DOHH2 (cell line): ENCODE data around the gene PPP5C.

Experiments
- H3F3A ChIP-seq: fragments of 200-600 bp; sonication (generic), shearing (Covaris generic); 2 replicates; pipeline ENCODE4 v1.6.0; 2016; ENCODE audit warnings: antibody characterized with exemption, mild to moderate bottlenecking; ENCODE audit not compliant: control insufficient read depth, insufficient read depth
- H3K27ac ChIP-seq: fragments of 200-600 bp; sonication (generic); 2 replicates; pipeline ENCODE4 v1.5.1; 2014; ENCODE audit warnings: low read depth, mild to moderate bottlenecking, low read length, moderate library complexity
- H3K27me3 ChIP-seq: fragments of 200-600 bp; sonication (generic); 2 replicates; pipeline ENCODE4 v1.6.1; 2014; ENCODE audit warnings: mild to moderate bottlenecking, low read length, mixed read lengths; ENCODE audit not compliant: control insufficient read depth
- H3K36me3 ChIP-seq: fragments of 200-600 bp; sonication (generic); 2 replicates; pipeline ENCODE4 v1.6.1; 2014; ENCODE audit warnings: mild to moderate bottlenecking, low read length, moderate library complexity, mixed read lengths; ENCODE audit not compliant: control insufficient read depth
- H3K4me1 ChIP-seq: fragments of 200-600 bp; sonication (generic); 2 replicates; pipeline ENCODE4 v1.6.1; 2014; ENCODE audit warnings: mild to moderate bottlenecking, low read length, mixed read lengths; ENCODE audit not compliant: control insufficient read depth
- H3K4me2 ChIP-seq: fragments of 200-600 bp; sonication (generic); 2 replicates; pipeline ENCODE4 v1.6.0; 2014; ENCODE audit warnings: mild to moderate bottlenecking, low read length, moderate library complexity
- H3K4me3 ChIP-seq: fragments of 200-600 bp; sonication (generic); 2 replicates; pipeline ENCODE4 v1.5.1; 2014; ENCODE audit warnings: mild to moderate bottlenecking, low read length, mixed read lengths
- H3K79me2 ChIP-seq: fragments of 200-600 bp; sonication (generic); 2 replicates; pipeline ENCODE4 v1.6.1; 2014; ENCODE audit warnings: mild to moderate bottlenecking, low read length, mixed read lengths; ENCODE audit not compliant: control insufficient read depth
- H3K9me2 ChIP-seq: fragments of 200-600 bp; sonication (generic); replicated peaks from 2 replicates; pipeline ENCODE4 v1.6.1; 2014; ENCODE audit warnings: mild to moderate bottlenecking, low read length, mixed read lengths; ENCODE audit not compliant: control insufficient read depth
- H3K9me3 ChIP-seq: fragments of 200-600 bp; sonication (generic); 2 replicates; pipeline ENCODE4 v1.6.1; 2014; ENCODE audit warnings: antibody characterized with exemption, low read length, mixed read lengths; ENCODE audit not compliant: control insufficient read depth, insufficient read depth
- H4K20me1 ChIP-seq: fragments of 200-600 bp; sonication (generic); 2 replicates; pipeline ENCODE4 v1.6.0; 2014; ENCODE audit warnings: low read depth, mild to moderate bottlenecking, antibody characterized with exemption, low read length, moderate library complexity; ENCODE audit not compliant: control insufficient read depth, insufficient read depth
- EZH2phosphoT487 ChIP-seq: fragments of 200-600 bp; sonication (generic); IDR thresholded peaks from 2 replicates; pipeline ENCODE4 v1.6.1; 2017; ENCODE audit warnings: borderline replicate concordance, mild to moderate bottlenecking, antibody characterized with exemption, low read length, moderate library complexity, mixed read lengths
- TF ChIP-seq, protein P1 (sequence below): fragments of 200-600 bp; sonication (generic); IDR thresholded peaks from one replicate; pipeline ENCODE4 v1.5.1; 2014; ENCODE audit warnings: antibody characterized with exemption, mild to moderate bottlenecking, low read depth, low read length; ENCODE audit not compliant: poor library complexity, severe bottlenecking

PPP5C gene

DNA sequence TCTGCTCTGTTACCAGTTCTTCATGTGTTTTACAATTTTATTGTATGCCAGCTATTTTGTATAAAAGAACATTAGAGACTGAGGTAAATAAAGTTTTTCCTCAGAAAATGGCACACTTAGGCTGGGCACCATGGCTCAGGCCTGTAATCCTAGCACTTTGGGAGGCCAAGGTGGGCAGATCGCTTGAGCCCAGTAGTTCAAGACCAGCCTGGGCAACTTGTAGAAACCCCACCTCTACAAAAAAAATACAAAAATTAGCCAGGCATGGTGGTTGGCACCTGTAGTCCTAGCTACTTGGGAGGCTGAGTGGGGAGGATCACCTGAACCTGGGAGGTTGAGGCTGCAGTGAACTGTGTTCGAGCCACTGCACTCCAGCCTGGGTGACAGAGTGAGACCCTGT is 34.5 kb downstream of the PPP5C start:
- Histone ChIP-seq H3K27me3 (no peaks in the 10 kb centered on the region), H3K36me3 (peaks cover 95% of the 10 kb centered on the region), H4K20me1 (peaks cover 9% of the 10 kb centered on the region; the same call in 1 of the 2 replicates), H3K79me2 (peaks cover 47% of the 10 kb centered on the region), H3K4me2 (no peak overlapping the region), H3K4me1 (peaks cover 25% of the 10 kb centered on the region), H3K27ac (no peak overlapping the region), H3K9me2 (no peaks in the 10 kb centered on the region), H3K9me3 (no peaks in the 10 kb centered on the region), H3K4me3 (no peak overlapping the region), H3F3A (peaks cover 2% of the 10 kb centered on the region; the same call in 1 of the 2 replicates)
- TF ChIP-seq, protein P1, sequence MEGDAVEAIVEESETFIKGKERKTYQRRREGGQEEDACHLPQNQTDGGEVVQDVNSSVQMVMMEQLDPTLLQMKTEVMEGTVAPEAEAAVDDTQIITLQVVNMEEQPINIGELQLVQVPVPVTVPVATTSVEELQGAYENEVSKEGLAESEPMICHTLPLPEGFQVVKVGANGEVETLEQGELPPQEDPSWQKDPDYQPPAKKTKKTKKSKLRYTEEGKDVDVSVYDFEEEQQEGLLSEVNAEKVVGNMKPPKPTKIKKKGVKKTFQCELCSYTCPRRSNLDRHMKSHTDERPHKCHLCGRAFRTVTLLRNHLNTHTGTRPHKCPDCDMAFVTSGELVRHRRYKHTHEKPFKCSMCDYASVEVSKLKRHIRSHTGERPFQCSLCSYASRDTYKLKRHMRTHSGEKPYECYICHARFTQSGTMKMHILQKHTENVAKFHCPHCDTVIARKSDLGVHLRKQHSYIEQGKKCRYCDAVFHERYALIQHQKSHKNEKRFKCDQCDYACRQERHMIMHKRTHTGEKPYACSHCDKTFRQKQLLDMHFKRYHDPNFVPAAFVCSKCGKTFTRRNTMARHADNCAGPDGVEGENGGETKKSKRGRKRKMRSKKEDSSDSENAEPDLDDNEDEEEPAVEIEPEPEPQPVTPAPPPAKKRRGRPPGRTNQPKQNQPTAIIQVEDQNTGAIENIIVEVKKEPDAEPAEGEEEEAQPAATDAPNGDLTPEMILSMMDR: no peak
- no peak for TF ChIP-seq EZH2phosphoT487

DNA sequence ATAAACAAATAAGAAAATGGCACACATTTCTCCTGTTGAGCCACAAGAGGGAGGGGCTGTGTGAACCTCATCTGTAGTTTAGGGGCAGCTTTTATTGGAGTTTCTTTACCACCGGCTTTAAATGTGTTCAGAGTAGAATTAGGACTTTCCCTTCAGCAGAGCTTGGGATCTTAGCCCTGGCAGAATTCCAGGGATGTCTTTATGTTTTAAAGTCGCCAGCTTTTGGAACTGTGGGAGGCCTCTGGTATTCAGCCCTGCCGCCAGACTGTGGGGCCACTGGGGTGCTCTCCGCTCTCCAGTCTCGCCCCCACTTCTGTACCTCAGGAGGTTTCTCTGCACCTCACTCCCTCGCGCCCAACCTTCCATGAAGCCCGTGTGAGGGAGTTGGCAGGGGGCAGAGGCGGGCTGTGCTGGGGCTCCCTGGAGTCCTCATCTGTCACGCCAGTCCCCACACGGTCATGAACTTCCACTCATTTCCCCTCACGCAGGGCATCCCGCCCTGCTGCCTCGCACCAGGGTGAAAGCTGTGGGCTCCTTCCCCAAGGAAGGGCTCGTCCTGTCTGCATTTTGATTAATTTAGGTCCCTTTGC is 35.0 kb downstream of the PPP5C start:
- peaks cover 25% of the 10 kb centered on the region for H3K4me1 ChIP-seq
- H3K27ac ChIP-seq: no peak overlapping the region
- no peak overlapping the region for H3K4me2 ChIP-seq
- H3K36me3 ChIP-seq: peaks cover 92% of the 10 kb centered on the region
- H4K20me1 ChIP-seq: peaks cover 9% of the 10 kb centered on the region; the same call in 1 of the 2 replicates
- H3K27me3 ChIP-seq: no peaks in the 10 kb centered on the region
- H3K79me2 ChIP-seq: peaks cover 46% of the 10 kb centered on the region
- no peaks in the 10 kb centered on the region for H3K9me2 ChIP-seq
- H3K9me3 ChIP-seq: no peaks in the 10 kb centered on the region
- TF ChIP-seq, protein P1: no peak
- TF ChIP-seq EZH2phosphoT487: no peak
- H3K4me3 ChIP-seq: no peak overlapping the region
- peaks cover 2% of the 10 kb centered on the region; the same call in 1 of the 2 replicates for H3F3A ChIP-seq

DNA sequence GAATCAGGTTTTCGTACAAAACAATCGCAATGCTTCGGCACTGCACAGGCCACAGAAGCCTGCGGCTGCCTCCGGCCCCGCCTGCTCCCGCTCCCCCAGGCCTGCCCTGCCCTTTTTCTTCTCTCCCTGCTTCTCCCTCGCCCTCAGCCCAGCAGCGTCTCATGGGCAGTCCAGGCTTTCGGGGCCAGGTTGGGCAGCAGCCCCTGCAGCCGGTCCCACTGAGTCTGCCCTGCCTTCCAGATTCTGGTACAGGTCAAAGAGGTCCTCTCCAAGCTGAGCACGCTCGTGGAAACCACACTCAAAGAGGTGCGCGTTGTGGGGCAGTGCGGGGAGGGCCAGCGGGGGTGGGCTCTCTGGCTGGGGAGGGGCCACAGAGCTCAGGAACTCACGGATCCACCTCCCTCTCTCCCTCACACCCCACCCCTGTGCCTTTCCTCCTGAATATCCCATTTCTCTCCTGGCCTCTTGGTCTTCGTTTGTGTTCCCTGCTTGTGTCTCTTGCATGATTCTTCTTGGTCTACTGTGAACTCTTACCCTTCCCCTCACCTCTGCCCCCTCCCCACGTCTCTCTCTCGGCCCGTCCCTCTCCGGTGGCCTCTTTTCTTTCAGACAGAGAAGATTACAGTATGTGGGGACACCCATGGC is 36.4 kb downstream of the PPP5C start:
- Histone ChIP-seq H3K4me2 (no peak overlapping the region), H4K20me1 (peaks cover 9% of the 10 kb centered on the region; the same call in 1 of the 2 replicates), H3K9me3 (no peaks in the 10 kb centered on the region), H3K9me2 (no peaks in the 10 kb centered on the region), H3K27ac (no peak overlapping the region), H3K36me3 (peaks cover 92% of the 10 kb centered on the region), H3K4me1 (peaks cover 23% of the 10 kb centered on the region), H3K27me3 (no peaks in the 10 kb centered on the region), H3F3A (peaks cover 2% of the 10 kb centered on the region; the same call in 1 of the 2 replicates), H3K79me2 (peaks cover 34% of the 10 kb centered on the region), H3K4me3 (no peak overlapping the region)
- TF ChIP-seq EZH2phosphoT487: no peak
- TF ChIP-seq, protein P1: no peak
